MG63 (cell line): ENCODE measurements around the gene EFL1. TPM values are rescaled to one million over a fixed set of nuclear protein-coding genes. Genes with fewer than 3 reads are reported as not detected.

Source experiments
- DNase-seq: peaks from one replicate; pipeline ENCODE4 v3.0.0-alpha.2; 2020
- H3K27me3 ChIP-seq: fragments of 250-450 bp; sonication (Bioruptor Pico); 2 replicates; pipeline ENCODE4 v1.5.1; 2020; ENCODE audit warnings: mild to moderate bottlenecking, moderate library complexity
- H3K36me3 ChIP-seq: fragments of 250-450 bp; sonication (Bioruptor Pico); 2 replicates; pipeline ENCODE4 v1.5.1; 2020; ENCODE audit warnings: mild to moderate bottlenecking, moderate library complexity
- H3K4me3 ChIP-seq: fragments of 250-450 bp; sonication (Bioruptor Pico); 2 replicates; pipeline ENCODE4 v1.5.1; 2020; ENCODE audit warnings: mild to moderate bottlenecking, moderate library complexity
- H3K9me3 ChIP-seq: fragments of 250-450 bp; sonication (Bioruptor Pico); 2 replicates; pipeline ENCODE4 v1.5.1; 2020; ENCODE audit warnings: mild to moderate bottlenecking, moderate library complexity
- total RNA-seq: library from RNA; depleted of rRNA; stranded (reverse); fragments of >200 nt; shearing (Covaris generic); gene quantifications from 2 replicates; pipeline ENCODE4 v1.2.3, GENCODE V29; 2014; ENCODE audit warnings: low replicate concordance

Gene EFL1
- total RNA-seq, 1 experiment from 2014 or later: 18.2 TPM

- Histone ChIP-seq H3K4me3 (no peak overlapping the region), H3K27me3 (no peaks in the 10 kb centered on the region), H3K36me3 (no peaks in the 10 kb centered on the region; the same call in 1 of the 2 replicates), H3K9me3 (no peaks in the 10 kb centered on the region)
- DNase-seq: no peak
Observed at GRCh38 chr15:82184776-82185175, 77.8 kb downstream of the EFL1 start.

GRCh38 chr15:82184355-82184754, 78.2 kb downstream of the EFL1 start:
- Histone ChIP-seq H3K9me3 (no peaks in the 10 kb centered on the region), H3K4me3 (no peak overlapping the region), H3K36me3 (no peaks in the 10 kb centered on the region; the same call in 1 of the 2 replicates), H3K27me3 (no peaks in the 10 kb centered on the region)
- DNase-seq: no peak

- Histone ChIP-seq H3K9me3 (no peaks in the 10 kb centered on the region), H3K4me3 (no peak overlapping the region), H3K27me3 (no peaks in the 10 kb centered on the region), H3K36me3 (no peaks in the 10 kb centered on the region; the same call in 1 of the 2 replicates)
- DNase-seq: peak; percentile 8
Observed at GRCh38 chr15:82183121-82184031, 79.2 kb downstream of the EFL1 start.

GRCh38 chr15:82181371-82181770, 81.2 kb downstream of the EFL1 start:
- no peak for DNase-seq
- Histone ChIP-seq H3K9me3 (no peaks in the 10 kb centered on the region), H3K27me3 (no peaks in the 10 kb centered on the region), H3K36me3 (no peaks in the 10 kb centered on the region; the same call in 1 of the 2 replicates), H3K4me3 (no peak overlapping the region)

- Histone ChIP-seq H3K9me3 (no peaks in the 10 kb centered on the region), H3K27me3 (no peaks in the 10 kb centered on the region), H3K36me3 (no peaks in the 10 kb centered on the region; the same call in 1 of the 2 replicates), H3K4me3 (no peak overlapping the region)
- peak; percentile 23 for DNase-seq
Observed at GRCh38 chr15:82178061-82178460, 84.5 kb downstream of the EFL1 start.

GRCh38 chr15:82177291-82178010, 85.1 kb downstream of the EFL1 start:
- Histone ChIP-seq H3K36me3 (no peaks in the 10 kb centered on the region; the same call in 1 of the 2 replicates), H3K9me3 (no peaks in the 10 kb centered on the region), H3K27me3 (no peaks in the 10 kb centered on the region), H3K4me3 (no peak overlapping the region)
- peak; percentile 54 for DNase-seq

- H3K36me3 ChIP-seq: no peaks in the 10 kb centered on the region; the same call in 1 of the 2 replicates
- no peaks in the 10 kb centered on the region for H3K9me3 ChIP-seq
- H3K4me3 ChIP-seq: no peak overlapping the region
- H3K27me3 ChIP-seq: no peaks in the 10 kb centered on the region
- no peak for DNase-seq
Observed at GRCh38 chr15:82176542-82176941, 86.0 kb downstream of the EFL1 start.

- Histone ChIP-seq H3K36me3 (no peaks in the 10 kb centered on the region), H3K9me3 (no peaks in the 10 kb centered on the region), H3K27me3 (no peaks in the 10 kb centered on the region), H3K4me3 (no peak overlapping the region)
- DNase-seq: no peak
Observed at GRCh38 chr15:82174471-82175235, 87.9 kb downstream of the EFL1 start.

GRCh38 chr15:82173108-82173507, 89.4 kb downstream of the EFL1 start:
- H3K36me3 ChIP-seq: no peaks in the 10 kb centered on the region
- no peaks in the 10 kb centered on the region for H3K9me3 ChIP-seq
- H3K4me3 ChIP-seq: no peak overlapping the region

GRCh38 chr15:82172506-82172905, 90.0 kb downstream of the EFL1 start:
- Histone ChIP-seq H3K27me3 (no peaks in the 10 kb centered on the region), H3K4me3 (no peak overlapping the region), H3K36me3 (no peaks in the 10 kb centered on the region), H3K9me3 (no peaks in the 10 kb centered on the region)
- DNase-seq: no peak

More at GRCh38 chr15:82173108-82173507, 89.4 kb downstream of the EFL1 start:
- no peak for DNase-seq
- H3K27me3 ChIP-seq: no peaks in the 10 kb centered on the region

GRCh38 chr15:82168757-82169156, 93.8 kb downstream of the EFL1 start:
- no peaks in the 10 kb centered on the region for H3K27me3 ChIP-seq
- H3K36me3 ChIP-seq: no peaks in the 10 kb centered on the region
- H3K4me3 ChIP-seq: no peak overlapping the region
- DNase-seq: no peak
- no peaks in the 10 kb centered on the region for H3K9me3 ChIP-seq

GRCh38 chr15:82168296-82168695, 94.2 kb downstream of the EFL1 start:
- H3K4me3 ChIP-seq: no peak overlapping the region
- no peaks in the 10 kb centered on the region for H3K27me3 ChIP-seq
- no peaks in the 10 kb centered on the region; the same call in 1 of the 2 replicates for H3K36me3 ChIP-seq
- no peak for DNase-seq
- no peaks in the 10 kb centered on the region for H3K9me3 ChIP-seq

GRCh38 chr15:82165948-82166376, 96.6 kb downstream of the EFL1 start:
- no peak for DNase-seq
- H3K36me3 ChIP-seq: peaks cover 8% of the 10 kb centered on the region
- H3K9me3 ChIP-seq: no peaks in the 10 kb centered on the region
- no peaks in the 10 kb centered on the region for H3K27me3 ChIP-seq
- H3K4me3 ChIP-seq: no peak overlapping the region

- Histone ChIP-seq H3K4me3 (no peak overlapping the region), H3K27me3 (no peaks in the 10 kb centered on the region), H3K9me3 (no peaks in the 10 kb centered on the region), H3K36me3 (peaks cover 18% of the 10 kb centered on the region)
- peak; percentile 95 for DNase-seq
Observed at GRCh38 chr15:82159922-82160321, 102.6 kb downstream of the EFL1 start.

GRCh38 chr15:82158811-82159210, 103.7 kb downstream of the EFL1 start:
- Histone ChIP-seq H3K4me3 (no peak overlapping the region), H3K9me3 (no peaks in the 10 kb centered on the region)
- no peak for DNase-seq

GRCh38 chr15:82150645-82151044, 111.9 kb downstream of the EFL1 start:
- Histone ChIP-seq H3K36me3 (peaks cover 44% of the 10 kb centered on the region), H3K9me3 (no peaks in the 10 kb centered on the region), H3K27me3 (no peaks in the 10 kb centered on the region), H3K4me3 (no peak overlapping the region)
- no peak for DNase-seq

More at GRCh38 chr15:82158811-82159210, 103.7 kb downstream of the EFL1 start:
- H3K27me3 ChIP-seq: no peaks in the 10 kb centered on the region
- H3K36me3 ChIP-seq: peaks cover 23% of the 10 kb centered on the region
